Stimulated activated memory B cell treated with anti-CD40 and anti-IgM and Interleukin-4, amounts not matched to agents 10 μg/mL and 1 μg/mL and 100 μg/mL, for 72 hours (primary cell): Measurements from ENCODE around the gene DNAH14.

Source experiments
- ATAC-seq: fragments of 150-1000 bp; cut with Tn5 transposase; 2 replicates; pipeline ENCODE4 v1.10.0; 2021
- H3K27ac Mint-ChIP-seq: one replicate; pipeline ENCODE4 v1.8.0; 2022; ENCODE audit warnings: mild to moderate bottlenecking, mixed read lengths
- H3K27me3 Mint-ChIP-seq: one replicate; pipeline ENCODE4 v1.8.0; 2022; ENCODE audit warnings: mixed read lengths
- H3K36me3 Mint-ChIP-seq: one replicate; pipeline ENCODE4 v1.8.0; 2022; ENCODE audit warnings: mixed read lengths
- H3K4me1 Mint-ChIP-seq: one replicate; pipeline ENCODE4 v1.8.0; 2022; ENCODE audit warnings: mixed read lengths
- H3K4me3 Mint-ChIP-seq: one replicate; pipeline ENCODE4 v1.8.0; 2022; ENCODE audit warnings: mild to moderate bottlenecking, moderate library complexity, mixed read lengths
- H3K9me3 Mint-ChIP-seq: one replicate; pipeline ENCODE4 v1.8.0; 2022; ENCODE audit warnings: mixed read lengths

Gene DNAH14

DNA sequence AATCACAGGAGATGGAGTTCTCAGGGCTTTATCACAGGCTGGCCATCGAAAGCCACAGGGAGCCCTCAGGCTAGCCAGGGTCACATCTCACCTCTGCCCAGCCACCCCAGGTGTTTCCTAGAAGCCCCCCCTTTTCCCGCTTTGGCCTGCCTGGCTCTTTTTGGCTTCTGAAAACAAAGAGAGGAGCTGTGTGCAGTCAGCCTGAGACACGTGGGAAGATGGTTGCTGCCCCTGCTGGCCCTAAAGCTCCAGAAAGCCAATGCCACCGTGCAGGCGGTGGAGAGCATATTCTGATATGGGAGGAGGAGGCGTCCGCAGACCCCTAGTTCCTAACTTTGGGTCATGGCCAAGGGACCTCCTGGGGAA lies 517.1 kb downstream of the DNAH14 start:
- no peak overlapping the region for H3K27ac Mint-ChIP-seq
- H3K4me3 Mint-ChIP-seq, result no peak overlapping the region
- ATAC-seq, result no peak
- no peaks in the 10 kb centered on the region for H3K9me3 Mint-ChIP-seq
- H3K36me3 Mint-ChIP-seq, result no peaks in the 10 kb centered on the region
- H3K27me3 Mint-ChIP-seq, result no peaks in the 10 kb centered on the region
- H3K4me1 Mint-ChIP-seq, result peaks cover 42% of the 10 kb centered on the region

DNA sequence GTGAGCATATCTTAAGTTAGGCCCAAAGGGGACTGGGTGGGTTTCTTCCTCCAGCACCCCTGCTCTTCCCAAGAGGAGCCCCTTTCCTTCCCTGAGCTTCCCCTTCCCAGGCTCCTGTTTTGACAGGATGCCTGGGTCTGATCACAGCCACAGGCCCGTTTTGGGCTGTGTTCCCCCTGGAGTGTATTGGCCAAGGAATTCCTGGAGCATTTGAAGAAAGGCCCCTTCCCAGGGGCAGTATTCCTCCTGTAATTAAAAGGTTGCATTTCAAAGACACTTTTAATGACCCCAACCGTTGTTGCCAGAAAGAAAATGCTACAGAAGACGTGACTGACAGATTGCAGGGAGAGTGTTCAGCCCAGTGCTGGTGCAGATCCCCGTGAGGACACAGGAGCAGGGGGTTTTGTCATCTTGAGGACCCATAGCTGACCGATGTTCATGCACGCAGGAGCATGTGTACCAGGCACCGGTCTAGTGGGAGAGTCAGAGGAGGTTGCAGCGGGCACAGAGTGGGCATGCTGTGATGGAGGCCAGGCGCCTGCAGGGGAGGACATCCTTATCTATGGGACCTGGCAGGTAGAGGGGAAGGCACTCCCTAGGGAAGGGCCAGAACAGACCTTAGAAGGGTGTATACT lies 517.6 kb downstream of the DNAH14 start:
- Mint-ChIP-seq H3K27me3 (no peaks in the 10 kb centered on the region), H3K36me3 (no peaks in the 10 kb centered on the region), H3K4me1 (peaks cover 37% of the 10 kb centered on the region), H3K9me3 (no peaks in the 10 kb centered on the region), H3K4me3 (no peak overlapping the region), H3K27ac (no peak overlapping the region)
- ATAC-seq, result no peak

DNA sequence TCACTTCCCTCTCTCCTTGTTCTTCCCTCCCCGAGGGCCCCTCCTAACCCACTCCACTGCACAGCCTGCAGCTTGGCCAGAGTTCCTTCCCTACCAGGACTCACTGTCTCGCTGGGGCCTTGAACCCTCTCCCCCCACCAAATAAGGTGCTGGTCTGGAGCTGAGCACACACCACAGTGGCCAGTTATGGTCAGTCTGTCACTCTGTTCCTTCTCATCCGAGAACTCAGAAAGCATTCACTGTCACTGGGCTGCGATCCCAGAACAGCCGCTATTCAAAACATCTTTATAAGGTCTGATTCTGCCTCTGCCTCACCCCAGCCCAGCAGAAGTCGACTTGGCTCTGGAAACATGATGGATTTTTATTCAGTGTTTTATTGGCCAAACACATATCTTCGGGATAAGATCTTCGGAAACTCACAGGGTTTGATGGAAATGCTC lies 518.2 kb downstream of the DNAH14 start:
- H3K27ac Mint-ChIP-seq, result no peak overlapping the region
- H3K27me3 Mint-ChIP-seq, result no peaks in the 10 kb centered on the region
- no peaks in the 10 kb centered on the region for H3K36me3 Mint-ChIP-seq
- peaks cover 31% of the 10 kb centered on the region for H3K4me1 Mint-ChIP-seq
- no peak for ATAC-seq
- no peak overlapping the region for H3K4me3 Mint-ChIP-seq
- H3K9me3 Mint-ChIP-seq, result no peaks in the 10 kb centered on the region

DNA sequence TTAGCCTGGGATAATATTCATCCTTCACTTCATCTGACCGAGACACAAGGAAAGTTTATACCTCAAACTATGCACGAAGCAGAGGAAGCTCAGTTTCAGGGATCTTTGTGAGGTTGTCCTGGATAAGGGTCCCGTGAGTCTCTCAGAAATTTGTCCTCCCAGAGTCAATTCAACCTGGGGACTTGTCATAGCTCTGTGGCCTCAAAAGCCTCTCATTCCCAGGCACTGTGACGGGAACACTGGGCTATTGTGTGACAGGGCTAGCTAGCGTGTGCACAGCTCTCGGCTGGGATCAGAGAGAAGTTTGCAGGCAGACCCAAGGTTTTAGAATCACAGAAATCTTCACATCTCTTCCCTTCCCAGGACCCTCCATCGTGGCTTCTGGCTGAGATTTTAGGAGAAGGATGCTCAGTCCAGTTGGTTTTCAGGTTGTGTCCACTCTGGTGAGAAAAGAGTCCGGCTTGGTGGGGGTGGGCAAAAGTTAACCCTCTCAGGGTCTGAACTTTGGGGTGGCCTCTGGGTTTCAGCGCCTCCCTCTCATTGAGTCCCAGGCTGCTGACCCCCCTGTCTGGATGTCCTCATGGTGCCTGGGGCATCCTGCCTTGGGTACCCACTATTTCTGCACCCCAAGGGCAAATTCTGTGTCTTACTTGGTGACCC lies 518.8 kb downstream of the DNAH14 start:
- H3K4me3 Mint-ChIP-seq, result no peak overlapping the region
- H3K4me1 Mint-ChIP-seq, result peaks cover 25% of the 10 kb centered on the region

More for the DNA sequence above, 518.8 kb downstream of the DNAH14 start:
- no peaks in the 10 kb centered on the region for H3K36me3 Mint-ChIP-seq
- no peaks in the 10 kb centered on the region for H3K9me3 Mint-ChIP-seq
- no peaks in the 10 kb centered on the region for H3K27me3 Mint-ChIP-seq
- ATAC-seq, result no peak
- no peak overlapping the region for H3K27ac Mint-ChIP-seq
